Prostate gland (tissue), 2 donors: ENCODE data around the gene TMEM185B. TPM values are rescaled to one million over a fixed set of nuclear protein-coding genes. Genes with fewer than 3 reads are reported as not detected.
"Not testable (repeated sequence)": the region's sequence is repeated elsewhere in the genome, so short reads cannot be mapped to it uniquely, and the experiment has no call there.

ENCODE experiments used
- DNase-seq: peaks from one replicate; pipeline ENCODE4 v3.0.0-alpha.2; 2019; ENCODE audit warnings: low spot score
- H3K27ac ChIP-seq, 2 donors: fragments of 200-600 bp; sonication (generic); 2 replicates each; pipeline ENCODE4 v1.5.1; 2017 to 2019
- H3K27me3 ChIP-seq: fragments of 200-600 bp; sonication (generic); replicated peaks from 2 replicates; pipeline ENCODE4 v1.5.1; 2019; ENCODE audit not compliant: insufficient read depth
- H3K36me3 ChIP-seq, 2 donors: fragments of 200-600 bp; sonication (generic); 1 replicate in 1 of 2; 2 replicates in 1 of 2; pipeline versions ENCODE4 v1.5.1 to v1.8.1; 2017 to 2019
- H3K4me1 ChIP-seq: fragments of 200-600 bp; sonication (generic); replicated peaks from 2 replicates; pipeline ENCODE4 v1.5.1; 2019
- H3K4me3 ChIP-seq, 2 donors: fragments of 200-600 bp; sonication (generic); 2 replicates each; pipeline ENCODE4 v1.5.1; 2017 to 2019
- H3K9me3 ChIP-seq: fragments of 200-600 bp; sonication (generic); 2 replicates; pipeline ENCODE4 v1.5.1; 2017
- CTCF ChIP-seq, 4 experiments: fragments of 200-600 bp in 2 of 4; fragments of 450-650 bp in 2 of 4; sonication (generic) in 2 of 4; IDR thresholded peaks; 1 replicate in 3 of 4; 2 replicates in 1 of 4; pipeline ENCODE4 v1.5.1; 2016 to 2019; ENCODE audit warnings: antibody characterized with exemption in 4 of 4, mild to moderate bottlenecking in 2 of 4, moderate library complexity in 2 of 4
- POLR2A ChIP-seq: fragments of 450-650 bp; IDR thresholded peaks from one replicate; pipeline ENCODE4 v1.6.1; 2016; ENCODE audit warnings: antibody characterized with exemption, mild to moderate bottlenecking
- POLR2AphosphoS5 ChIP-seq: sonication (generic); formaldehyde crosslinking; IDR thresholded peaks from one replicate; pipeline ENCODE4 v1.6.1; 2017; ENCODE audit warnings: antibody characterized with exemption
- WGBS: methylation state at CpG from one replicate; pipeline ENCODE4 v1.1.5; 2018; 5-methylcytosine and 5-hydroxymethylcytosine counted together
- intact Hi-C: fragments of 100-400 bp; cut with DNase I; formaldehyde crosslinking; loops from one replicate; pipeline ENCODE4 v1.14.2; 2022
- total RNA-seq, 2 donors: library from RNA; depleted of rRNA; stranded (reverse); fragments of >200 nt; gene quantifications; one replicate each; pipeline ENCODE4 v1.1.0, GENCODE V29; 2016

Gene TMEM185B
- total RNA-seq, 2 donors from 2014 or later, result 53.7 to 72.3 TPM

GRCh38 chr2:120238728-120239487 is 15.7 kb upstream of the TMEM185B start:
- Histone ChIP-seq H3K36me3 (no peaks in the 10 kb centered on the region), H3K4me3 (no peak overlapping the region), H3K27ac (no peak overlapping the region), H3K4me1 (no peaks in the 10 kb centered on the region), H3K27me3 (no peaks in the 10 kb centered on the region), H3K9me3 (no peaks in the 10 kb centered on the region)
- 89% methylated on average over 20 of the region's 22 CpGs for WGBS
- TF ChIP-seq POLR2AphosphoS5 (no peak), CTCF (IDR thresholded peaks at IDR 0.05) (no peak), POLR2A (no peak)
- no peak for DNase-seq
- intact Hi-C loops, result no loop called here

GRCh38 chr2:120237491-120237902 is 14.3 kb upstream of the TMEM185B start:
- Histone ChIP-seq H3K27ac (no peak overlapping the region), H3K4me3 (no peak overlapping the region), H3K4me1 (no peaks in the 10 kb centered on the region), H3K27me3 (no peaks in the 10 kb centered on the region), H3K9me3 (no peaks in the 10 kb centered on the region), H3K36me3 (no peaks in the 10 kb centered on the region)
- WGBS, result 83% methylated on average over 10 of the region's 10 CpGs
- intact Hi-C loops, result no loop called here
- no peak for TF ChIP-seq POLR2AphosphoS5
- no peak for TF ChIP-seq CTCF (IDR thresholded peaks at IDR 0.05)
- no peak for TF ChIP-seq POLR2A
- no peak for DNase-seq

- WGBS, result 73% methylated on average over 5 of the region's 5 CpGs
- Histone ChIP-seq H3K4me1 (no peaks in the 10 kb centered on the region), H3K4me3 (no peak overlapping the region), H3K36me3 (no peaks in the 10 kb centered on the region), H3K27me3 (no peaks in the 10 kb centered on the region), H3K9me3 (no peaks in the 10 kb centered on the region), H3K27ac (no peak overlapping the region)
- no peak for DNase-seq
- no peak for TF ChIP-seq CTCF (IDR thresholded peaks at IDR 0.05)
- TF ChIP-seq POLR2A, result no peak
- TF ChIP-seq POLR2AphosphoS5, result no peak
- intact Hi-C loops, result no loop called here
Measured at GRCh38 chr2:120236791-120237190, 13.6 kb upstream of the TMEM185B start.

GRCh38 chr2:120236316-120236715 is 13.1 kb upstream of the TMEM185B start:
- no peaks in the 10 kb centered on the region for H3K4me1 ChIP-seq
- no peak for DNase-seq
- TF ChIP-seq POLR2A (no peak), CTCF (IDR thresholded peaks at IDR 0.05) (no peak), POLR2AphosphoS5 (no peak)
- no peak overlapping the region for H3K4me3 ChIP-seq
- WGBS, result 84% methylated on average over 10 of the region's 10 CpGs
- no peak overlapping the region for H3K27ac ChIP-seq
- intact Hi-C loops, result no loop called here
- H3K27me3 ChIP-seq, result no peaks in the 10 kb centered on the region
- no peaks in the 10 kb centered on the region for H3K9me3 ChIP-seq
- H3K36me3 ChIP-seq, result no peaks in the 10 kb centered on the region

GRCh38 chr2:120235681-120236080 is 12.5 kb upstream of the TMEM185B start:
- WGBS, result 93% methylated on average over 6 of the region's 6 CpGs
- intact Hi-C loops, result no loop called here
- no peaks in the 10 kb centered on the region for H3K9me3 ChIP-seq
- no peak overlapping the region for H3K27ac ChIP-seq
- H3K4me1 ChIP-seq, result no peaks in the 10 kb centered on the region
- no peak for DNase-seq
- no peak overlapping the region for H3K4me3 ChIP-seq
- no peaks in the 10 kb centered on the region for H3K36me3 ChIP-seq
- TF ChIP-seq POLR2AphosphoS5, result no peak
- no peak for TF ChIP-seq CTCF (IDR thresholded peaks at IDR 0.05)
- no peak for TF ChIP-seq POLR2A
- no peaks in the 10 kb centered on the region for H3K27me3 ChIP-seq

GRCh38 chr2:120235158-120235557 is 12.0 kb upstream of the TMEM185B start:
- intact Hi-C loops, H3K27me3 ChIP-seq, H3K27ac ChIP-seq, H3K4me3 ChIP-seq, H3K9me3 ChIP-seq, H3K4me1 ChIP-seq, DNase-seq, H3K36me3 ChIP-seq: not testable (repeated sequence)
- WGBS, result 95% methylated on average over 2 of the region's 2 CpGs
